ENCODE data around the gene CEP19. TPM values are rescaled to one million over a fixed set of nuclear protein-coding genes. Genes with fewer than 3 reads are reported as not detected.

Gene CEP19
- total RNA-seq, 4 donors from 2014 or later = 0.32 to 2.2 (median 1.8) TPM; not detected in 1

GRCh38 chr3:196689941-196690660, 21.9 kb downstream of the CEP19 start:
- in situ Hi-C loops (cut with MboI; ENCODE audit: low pct_ligation_motif_present in 1 of 4, low pct_unique_long_range_greater_than_20kb in 1 of 4, low sequenced_read_pairs in 3 of 4) = loop anchor here in 2 of 4 donors (5.0 to 10.0 kb wide), 2 partner anchors 83 to 85 kb away; no protein-coding TSS in a partner anchor
- Histone ChIP-seq H3K9me3 (no peaks in the 10 kb centered on the region), H3K27me3 (no peaks in the 10 kb centered on the region), H3K27ac (no peak overlapping the region), H3K4me1 (peaks cover 0 to under 1% (median 0%) of the 10 kb centered on the region in 4 donors), H3K4me3 (no peak overlapping the region), H3K36me3 (no peaks in the 10 kb centered on the region)
- no peak for TF ChIP-seq CTCF (IDR thresholded peaks at IDR 0.05)
- intact Hi-C loops (cut with DNase I; ENCODE audit: low total_unique reads) = no loop called here
- no peak for DNase-seq
- WGBS, 2 donors (ENCODE audit: low coverage in 1 of 2) = 94 to 96% methylated on average over 8 to 17 of the region's 17 CpGs

GRCh38 chr3:196688349-196688748, 23.7 kb downstream of the CEP19 start:
- Histone ChIP-seq H3K27me3 (no peaks in the 10 kb centered on the region), H3K36me3 (no peaks in the 10 kb centered on the region), H3K9me3 (no peaks in the 10 kb centered on the region), H3K4me1 (peaks cover 0 to 9% (median 2%) of the 10 kb centered on the region in 4 donors), H3K4me3 (no peak overlapping the region), H3K27ac (peak overlapping the region in 1 of 4 donors; percentile 46)
- WGBS, 2 donors (ENCODE audit: low coverage in 1 of 2) = 47% methylated on average over 5 of the region's 5 CpGs; no CpG with 5 or more reads in 1 of the 2 donors
- no peak for TF ChIP-seq EP300 (IDR thresholded peaks at IDR 0.05; ENCODE audit: low read depth)
- TF ChIP-seq POLR2A (IDR thresholded peaks at IDR 0.05) = no peak
- TF ChIP-seq POLR2AphosphoS5 (IDR thresholded peaks at IDR 0.05) = no peak
- no peak for TF ChIP-seq CTCF (IDR thresholded peaks at IDR 0.05)
- DNase-seq = peak; percentile 15
- intact Hi-C loops (cut with DNase I; ENCODE audit: low total_unique reads) = no loop called here
- in situ Hi-C loops (cut with MboI; ENCODE audit: low pct_ligation_motif_present in 1 of 4, low pct_unique_long_range_greater_than_20kb in 1 of 4, low sequenced_read_pairs in 3 of 4) = loop anchor here in 2 of 4 donors (5.0 to 10.0 kb wide), 2 partner anchors 81 to 84 kb away; no protein-coding TSS in a partner anchor

- Histone ChIP-seq H3K9me3 (no peaks in the 10 kb centered on the region), H3K27ac (no peak overlapping the region), H3K4me3 (no peak overlapping the region), H3K4me1 (peaks cover 0 to 9% (median 2%) of the 10 kb centered on the region in 4 donors), H3K36me3 (no peaks in the 10 kb centered on the region), H3K27me3 (no peaks in the 10 kb centered on the region)
- 74% methylated on average over 2 of the region's 2 CpGs; no CpG with 5 or more reads in 1 of the 2 donors for WGBS, 2 donors (ENCODE audit: low coverage in 1 of 2)
- in situ Hi-C loops (cut with MboI; ENCODE audit: low pct_ligation_motif_present in 1 of 4, low pct_unique_long_range_greater_than_20kb in 1 of 4, low sequenced_read_pairs in 3 of 4) = loop anchor here in 2 of 4 donors (5.0 to 10.0 kb wide), 2 partner anchors 79 to 82 kb away; no protein-coding TSS in a partner anchor
- intact Hi-C loops (cut with DNase I; ENCODE audit: low total_unique reads) = no loop called here
- TF ChIP-seq CTCF (IDR thresholded peaks at IDR 0.05) = no peak
- no peak for TF ChIP-seq POLR2AphosphoS5 (IDR thresholded peaks at IDR 0.05)
- no peak for TF ChIP-seq EP300 (IDR thresholded peaks at IDR 0.05; ENCODE audit: low read depth)
- TF ChIP-seq POLR2A (IDR thresholded peaks at IDR 0.05) = no peak
- no peak for DNase-seq
These were observed 25.6 kb downstream of the CEP19 start for GRCh38 chr3:196686436-196686835.

GRCh38 chr3:196684548-196685407, 27.3 kb downstream of the CEP19 start:
- Histone ChIP-seq H3K9me3 (no peaks in the 10 kb centered on the region), H3K4me1 (peaks cover 0 to 9% (median 2%) of the 10 kb centered on the region in 4 donors), H3K4me3 (no peak overlapping the region), H3K27ac (no peak overlapping the region), H3K27me3 (no peaks in the 10 kb centered on the region), H3K36me3 (no peaks in the 10 kb centered on the region)
- DNase-seq = peak; percentile 71
- WGBS, 2 donors (ENCODE audit: low coverage in 1 of 2) = 32 to 38% methylated on average over 19 to 24 of the region's 24 CpGs
- intact Hi-C loops (cut with DNase I; ENCODE audit: low total_unique reads) = loop anchor here (1.0 kb wide), 1 partner anchor 75 kb away; no protein-coding TSS in a partner anchor
- in situ Hi-C loops (cut with MboI; ENCODE audit: low pct_ligation_motif_present in 1 of 4, low pct_unique_long_range_greater_than_20kb in 1 of 4, low sequenced_read_pairs in 3 of 4) = loop anchor here (5.0 to 10.0 kb wide), 2 partner anchors 77 to 80 kb away; no protein-coding TSS in a partner anchor
- no peak for TF ChIP-seq EP300 (IDR thresholded peaks at IDR 0.05; ENCODE audit: low read depth)
- peak; percentile 88 to 94 (median 91) for TF ChIP-seq CTCF (IDR thresholded peaks at IDR 0.05)

Data from transverse colon (tissue), 4 donors.